Lower lobe of right lung (tissue), 2 donors: Measurements from ENCODE around the gene TULP1. TPM values are rescaled to one million over a fixed set of nuclear protein-coding genes. Genes with fewer than 3 reads are reported as not detected.

Experiments used
- ATAC-seq, 2 donors: fragments of 200-7000 bp; cut with Tn5 transposase; one replicate each; pipeline ENCODE4 v1.9.1; 2020 to 2022; ENCODE audit warnings: mild to moderate bottlenecking in 2 of 2, moderate library complexity in 2 of 2
- DNase-seq: peaks from one replicate; pipeline ENCODE4 v3.0.0-alpha.2; 2020
- H3K27ac ChIP-seq: fragments of 200-600 bp; one replicate; pipeline ENCODE4 v1.8.0; 2022
- H3K27me3 ChIP-seq: fragments of 200-600 bp; one replicate; pipeline ENCODE4 v1.8.0; 2022; ENCODE audit warnings: low read depth
- H3K36me3 ChIP-seq: fragments of 200-600 bp; one replicate; pipeline ENCODE4 v1.8.0; 2022; ENCODE audit warnings: mild to moderate bottlenecking
- H3K4me1 ChIP-seq: fragments of 200-600 bp; one replicate; pipeline ENCODE4 v1.8.0; 2022
- H3K4me3 ChIP-seq: fragments of 200-600 bp; one replicate; pipeline ENCODE4 v1.8.0; 2022; ENCODE audit warnings: mild to moderate bottlenecking
- H3K9me3 ChIP-seq: fragments of 200-600 bp; one replicate; pipeline ENCODE4 v1.8.0; 2022
- intact Hi-C: fragments of 100-400 bp; cut with DNase I; formaldehyde crosslinking; loops from one replicate; pipeline ENCODE4 v1.11.0; 2022
- total RNA-seq: library from RNA; stranded (reverse); fragmentation: NEBNext Ultra II Directional; extraction: Animal tissue kit (Norgen Biotek cat#: 25700); gene quantifications from one replicate; pipeline ENCODE4 v1.2.1, GENCODE V29; 2021
- TF ChIP-seq, protein P1 (sequence below): fragments of 200-600 bp; IDR thresholded peaks from one replicate; pipeline ENCODE4 v1.8.0; 2022; ENCODE audit warnings: antibody characterized with exemption, mild to moderate bottlenecking
- donor health status: DM: no; HTN: yes; CAD: no; lungs with severe emphysema.

TULP1 gene
- total RNA-seq, 1 donor from 2014 or later, result not detected

DNA sequence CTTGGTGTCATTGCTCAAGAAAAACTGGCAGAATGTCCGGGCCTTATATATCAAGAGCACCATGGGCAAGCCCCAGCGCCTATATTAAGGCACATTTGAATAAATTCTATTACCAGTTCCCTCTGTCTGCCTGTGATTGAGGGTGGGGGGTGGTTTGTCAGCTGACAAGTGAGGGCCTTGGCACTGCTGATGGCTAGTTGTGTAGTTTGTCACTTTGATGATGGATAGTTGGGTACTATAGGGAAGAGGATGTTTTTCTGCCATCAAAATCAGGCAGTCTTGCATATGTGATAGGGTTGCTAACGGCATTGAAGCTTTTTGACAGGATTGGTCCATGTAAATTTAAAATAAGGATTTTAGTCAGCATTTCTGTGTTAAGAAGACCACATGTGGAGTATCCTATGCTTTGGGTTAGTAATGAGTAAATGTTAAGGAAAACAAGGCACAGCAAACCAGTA is 42.0 kb downstream of the TULP1 start:
- Histone ChIP-seq H3K9me3 (no peaks in the 10 kb centered on the region), H3K4me3 (no peak overlapping the region), H3K27me3 (no peaks in the 10 kb centered on the region), H3K27ac (no peak overlapping the region), H3K36me3 (peaks cover 69% of the 10 kb centered on the region), H3K4me1 (peaks cover 38% of the 10 kb centered on the region)
- intact Hi-C loops, result no loop called here
- ATAC-seq, result no peak
- DNase-seq, result no peak
- TF ChIP-seq, protein P1, sequence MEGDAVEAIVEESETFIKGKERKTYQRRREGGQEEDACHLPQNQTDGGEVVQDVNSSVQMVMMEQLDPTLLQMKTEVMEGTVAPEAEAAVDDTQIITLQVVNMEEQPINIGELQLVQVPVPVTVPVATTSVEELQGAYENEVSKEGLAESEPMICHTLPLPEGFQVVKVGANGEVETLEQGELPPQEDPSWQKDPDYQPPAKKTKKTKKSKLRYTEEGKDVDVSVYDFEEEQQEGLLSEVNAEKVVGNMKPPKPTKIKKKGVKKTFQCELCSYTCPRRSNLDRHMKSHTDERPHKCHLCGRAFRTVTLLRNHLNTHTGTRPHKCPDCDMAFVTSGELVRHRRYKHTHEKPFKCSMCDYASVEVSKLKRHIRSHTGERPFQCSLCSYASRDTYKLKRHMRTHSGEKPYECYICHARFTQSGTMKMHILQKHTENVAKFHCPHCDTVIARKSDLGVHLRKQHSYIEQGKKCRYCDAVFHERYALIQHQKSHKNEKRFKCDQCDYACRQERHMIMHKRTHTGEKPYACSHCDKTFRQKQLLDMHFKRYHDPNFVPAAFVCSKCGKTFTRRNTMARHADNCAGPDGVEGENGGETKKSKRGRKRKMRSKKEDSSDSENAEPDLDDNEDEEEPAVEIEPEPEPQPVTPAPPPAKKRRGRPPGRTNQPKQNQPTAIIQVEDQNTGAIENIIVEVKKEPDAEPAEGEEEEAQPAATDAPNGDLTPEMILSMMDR, result no peak

DNA sequence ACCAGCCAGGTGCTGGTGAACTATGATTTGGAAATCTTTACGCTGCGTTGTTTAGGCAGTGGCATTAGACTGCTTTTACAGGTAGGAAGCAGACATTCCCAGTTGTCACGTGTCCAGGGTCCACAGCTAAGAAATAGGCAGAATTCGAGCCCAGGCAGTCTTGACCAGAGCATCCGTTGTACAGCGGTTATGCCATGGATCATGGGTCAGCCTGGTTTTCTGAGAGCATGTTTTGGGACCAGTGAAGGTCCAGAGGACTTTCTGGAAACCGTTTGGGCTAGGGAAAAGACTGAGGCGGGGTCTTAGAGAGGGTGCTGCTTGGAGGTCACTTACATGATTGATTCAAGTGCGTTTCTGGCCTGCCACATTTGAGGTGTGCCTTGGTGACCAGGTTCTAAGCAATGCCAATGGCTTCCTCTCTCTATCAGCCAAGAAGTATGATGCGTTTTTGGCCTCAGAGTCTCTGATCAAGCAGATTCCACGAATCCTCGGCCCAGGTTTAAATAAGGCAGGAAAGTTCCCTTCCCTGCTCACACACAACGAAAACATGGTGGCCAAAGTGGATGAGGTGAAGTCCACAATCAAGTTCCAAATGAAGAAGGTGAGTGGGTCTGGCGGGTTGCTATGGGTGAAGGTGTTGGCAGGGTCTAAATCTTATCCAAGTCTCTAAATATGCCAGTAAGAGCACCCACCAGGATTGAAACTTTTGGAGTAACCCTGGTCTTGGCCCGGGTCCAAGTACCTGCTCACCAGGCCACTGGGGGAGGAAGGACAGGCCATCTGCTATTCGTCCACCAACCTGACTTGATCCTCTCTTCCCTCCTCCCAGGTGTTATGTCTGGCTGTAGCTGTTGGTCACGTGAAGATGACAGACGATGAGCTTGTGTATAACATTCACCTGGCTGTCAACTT is 42.7 kb downstream of the TULP1 start:
- ATAC-seq, result no peak
- Histone ChIP-seq H3K4me3 (peak overlapping the region; percentile 92), H3K36me3 (peaks cover 62% of the 10 kb centered on the region), H3K27ac (peak overlapping the region; percentile 88), H3K27me3 (no peaks in the 10 kb centered on the region), H3K4me1 (peaks cover 38% of the 10 kb centered on the region), H3K9me3 (no peaks in the 10 kb centered on the region)
- TF ChIP-seq, protein P1, result no peak
- no peak for DNase-seq
- intact Hi-C loops, result no loop called here

DNA sequence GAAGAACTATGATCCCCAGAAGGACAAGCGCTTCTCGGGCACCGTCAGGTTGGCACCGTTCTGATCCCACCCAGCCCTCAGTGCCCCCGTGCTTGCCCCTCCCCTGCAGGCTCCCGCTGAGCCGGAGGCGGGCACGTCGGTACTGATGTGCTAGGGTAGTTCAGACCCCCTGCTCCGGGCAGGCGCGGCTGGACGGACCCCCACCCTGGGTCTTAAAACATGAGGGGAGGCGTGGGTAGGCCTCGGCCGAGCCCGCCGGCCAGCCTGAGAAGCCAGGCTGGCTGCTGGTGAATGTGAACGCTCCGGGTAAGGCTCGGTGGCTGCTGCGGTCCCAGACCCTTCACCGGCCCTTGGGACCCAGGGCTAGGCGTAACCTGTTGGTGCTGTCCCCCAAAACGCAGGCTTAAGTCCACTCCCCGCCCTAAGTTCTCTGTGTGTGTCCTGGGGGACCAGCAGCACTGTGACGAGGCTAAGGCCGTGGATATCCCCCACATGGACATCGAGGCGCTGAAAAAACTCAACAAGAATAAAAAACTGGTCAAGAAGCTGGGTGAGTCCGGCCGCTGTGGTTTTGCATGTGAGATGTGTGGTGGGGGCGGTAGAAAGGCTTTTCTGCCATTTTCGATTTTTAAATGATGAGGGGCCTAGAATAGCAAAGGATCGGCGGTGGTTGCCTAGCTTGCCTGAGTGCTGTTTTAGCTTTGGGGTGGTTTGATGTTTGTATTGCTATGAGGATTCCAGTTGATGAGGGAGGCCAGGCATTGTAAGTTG is 43.5 kb downstream of the TULP1 start:
- TF ChIP-seq, protein P1, result no peak
- peak overlapping the region; percentile 88 for H3K27ac ChIP-seq
- DNase-seq (no peak), ATAC-seq (peak; percentile 31 to 43)
- peaks cover 38% of the 10 kb centered on the region for H3K4me1 ChIP-seq
- intact Hi-C loops, result no loop called here
- no peaks in the 10 kb centered on the region for H3K9me3 ChIP-seq
- H3K27me3 ChIP-seq, result no peaks in the 10 kb centered on the region
- H3K4me3 ChIP-seq, result peak overlapping the region; percentile 92
- H3K36me3 ChIP-seq, result peaks cover 53% of the 10 kb centered on the region

DNA sequence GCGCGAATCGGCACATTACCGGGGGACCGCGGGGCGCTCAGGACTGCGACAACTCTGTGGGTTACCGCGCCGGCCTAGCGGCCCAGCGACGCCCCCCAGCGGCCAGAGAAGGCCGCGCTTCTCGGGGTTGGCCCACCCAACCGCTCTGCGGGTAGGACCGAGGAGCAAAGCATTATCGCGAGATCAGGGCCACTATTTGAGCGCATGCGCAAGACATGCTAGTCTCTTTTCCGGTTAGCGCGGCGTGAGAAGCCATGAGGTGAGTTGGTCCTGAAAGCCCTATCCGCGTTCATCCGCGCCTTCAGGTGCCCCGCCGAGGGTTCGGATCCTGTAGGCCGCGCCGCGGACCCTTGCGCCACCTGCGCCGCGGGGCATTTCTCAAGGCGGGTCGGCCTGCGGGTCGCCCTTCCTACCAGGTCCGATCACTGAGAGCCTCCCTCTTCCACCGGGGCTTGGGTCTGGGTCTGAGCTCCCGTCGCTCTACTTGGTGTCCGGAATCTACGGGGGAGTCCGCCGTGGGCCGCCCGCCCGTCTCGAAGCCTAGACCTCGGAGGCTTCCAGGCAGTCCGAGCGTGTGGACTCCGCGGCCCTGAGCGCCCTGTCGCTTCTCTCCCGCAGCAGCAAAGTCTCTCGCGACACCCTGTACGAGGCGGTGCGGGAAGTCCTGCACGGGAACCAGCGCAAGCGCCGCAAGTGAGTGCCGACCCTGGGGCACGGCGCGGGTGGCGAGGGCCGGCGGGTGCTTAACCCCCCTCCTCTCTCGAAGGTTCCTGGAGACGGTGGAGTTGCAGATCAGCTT is 44.3 kb downstream of the TULP1 start, which contains the start of gene RPL10A:
Gene RPL10A, plus strand, starts transcription at position 221 of the 799 bp plus-strand sequence. Its CDS starts 34 bp downstream, at position 255.
- TF ChIP-seq, protein P1, result peak; percentile 95
- H3K27me3 ChIP-seq, result no peaks in the 10 kb centered on the region
- peaks cover 38% of the 10 kb centered on the region for H3K4me1 ChIP-seq
- peak within 1 kb of the TSS; percentile 92 for H3K4me3 ChIP-seq
- ATAC-seq (peak; percentile 95 to 98), DNase-seq (peak; percentile 95)
- H3K36me3 ChIP-seq, result peaks cover 45% of the 10 kb centered on the region
- H3K9me3 ChIP-seq, result no peaks in the 10 kb centered on the region
- H3K27ac ChIP-seq, result peak within 1 kb of the TSS; percentile 88
- intact Hi-C loops, result no loop called here

DNA sequence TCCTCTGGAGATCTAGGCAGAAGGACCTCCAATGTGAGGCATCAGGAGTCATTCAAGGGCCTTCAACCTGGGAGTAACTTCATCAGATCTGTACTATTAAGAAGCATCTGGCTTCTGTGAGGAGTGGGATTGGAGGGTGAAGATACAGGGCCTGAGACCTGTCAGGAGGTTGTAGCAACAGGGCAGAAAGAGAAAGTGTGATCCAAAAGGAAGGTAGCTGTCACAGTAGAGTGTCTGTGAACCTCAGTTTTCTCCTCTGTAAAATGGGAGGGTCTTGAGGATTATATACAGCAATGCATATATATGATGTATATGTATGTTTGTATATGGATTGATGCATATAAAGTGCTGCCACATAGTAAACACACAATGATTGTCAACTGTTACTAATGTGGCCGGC is 47.0 kb downstream of the TULP1 start:
- intact Hi-C loops, result no loop called here

More for the DNA sequence above, 47.0 kb downstream of the TULP1 start:
- H3K4me1 ChIP-seq, result peaks cover 23% of the 10 kb centered on the region
- H3K36me3 ChIP-seq, result peaks cover 21% of the 10 kb centered on the region
- H3K27ac ChIP-seq, result no peak overlapping the region
- ATAC-seq (no peak), DNase-seq (no peak)
- H3K9me3 ChIP-seq, result no peaks in the 10 kb centered on the region
- H3K27me3 ChIP-seq, result no peaks in the 10 kb centered on the region
- H3K4me3 ChIP-seq, result no peak overlapping the region
- TF ChIP-seq, protein P1, result no peak
